Left ventricle myocardium inferior (tissue), 1 donor: ENCODE results near the gene BRI3. TPM values are rescaled to one million over a fixed set of nuclear protein-coding genes. Genes with fewer than 3 reads are reported as not detected.

ENCODE experiments used
- DNase-seq: peaks from one replicate; pipeline ENCODE4 v3.0.0-alpha.2; 2020
- H3K27ac ChIP-seq: fragments of 200-600 bp; replicated peaks from 2 replicates; pipeline ENCODE4 v1.8.0; 2021
- H3K27me3 ChIP-seq: fragments of 200-600 bp; 2 replicates; pipeline ENCODE4 v1.8.0; 2021; ENCODE audit warnings: low read depth
- H3K36me3 ChIP-seq: fragments of 200-600 bp; 2 replicates; pipeline ENCODE4 v1.8.0; 2021
- H3K4me1 ChIP-seq: fragments of 200-600 bp; 2 replicates; pipeline ENCODE4 v1.8.0; 2021
- H3K4me3 ChIP-seq: fragments of 200-600 bp; 2 replicates; pipeline ENCODE4 v1.8.0; 2021; ENCODE audit warnings: mild to moderate bottlenecking, moderate library complexity
- H3K9me3 ChIP-seq: fragments of 200-600 bp; replicated peaks from 2 replicates; pipeline ENCODE4 v1.8.0; 2021
- CTCF ChIP-seq: fragments of 200-600 bp; IDR thresholded peaks from 2 replicates; pipeline ENCODE4 v1.8.0; 2021; ENCODE audit warnings: antibody characterized with exemption, mild to moderate bottlenecking, borderline replicate concordance
- intact Hi-C: fragments of 100-400 bp; cut with micrococcal nuclease; formaldehyde crosslinking; loops from one replicate; pipeline ENCODE4 v1.11.0; 2022
- total RNA-seq: library from RNA; stranded (reverse); fragmentation: NEBNext Ultra II Directional; extraction: Animal tissue kit (Norgen Biotek cat#: 25700); gene quantifications from one replicate; pipeline ENCODE4 v1.2.1, GENCODE V29; 2021
- donor health status: DM: no; HTN: yes; CAD: no; lungs with severe emphysema.

Gene BRI3
- total RNA-seq, 1 donor from 2014 or later, result 201 TPM

GRCh38 chr7:98335411-98335977 is 54.0 kb downstream of the BRI3 start:
- no peaks in the 10 kb centered on the region for H3K27me3 ChIP-seq
- H3K4me3 ChIP-seq, result no peak overlapping the region
- no peaks in the 10 kb centered on the region for H3K4me1 ChIP-seq
- no peak for TF ChIP-seq CTCF
- intact Hi-C loops, result no loop called here
- H3K36me3 ChIP-seq, result no peaks in the 10 kb centered on the region
- H3K27ac ChIP-seq, result no peak overlapping the region
- H3K9me3 ChIP-seq, result peaks cover 14% of the 10 kb centered on the region
- DNase-seq, result no peak

- Histone ChIP-seq H3K9me3 (peaks cover 7% of the 10 kb centered on the region), H3K4me3 (no peak overlapping the region), H3K4me1 (no peaks in the 10 kb centered on the region), H3K27me3 (no peaks in the 10 kb centered on the region), H3K27ac (no peak overlapping the region), H3K36me3 (no peaks in the 10 kb centered on the region)
- no peak for TF ChIP-seq CTCF
- no peak for DNase-seq
- intact Hi-C loops, result no loop called here
Observed at GRCh38 chr7:98338441-98338840, 57.0 kb downstream of the BRI3 start.

- Histone ChIP-seq H3K4me3 (no peak overlapping the region), H3K27ac (no peak overlapping the region), H3K27me3 (no peaks in the 10 kb centered on the region), H3K9me3 (peaks cover 7% of the 10 kb centered on the region), H3K4me1 (no peaks in the 10 kb centered on the region), H3K36me3 (no peaks in the 10 kb centered on the region)
- intact Hi-C loops, result no loop called here
- DNase-seq, result no peak
- TF ChIP-seq CTCF, result no peak
Observed at GRCh38 chr7:98339043-98339442, 57.6 kb downstream of the BRI3 start.

- intact Hi-C loops, result no loop called here
- DNase-seq, result no peak
- H3K4me3 ChIP-seq, result no peak overlapping the region
- H3K27me3 ChIP-seq, result no peaks in the 10 kb centered on the region
- H3K36me3 ChIP-seq, result no peaks in the 10 kb centered on the region
- no peaks in the 10 kb centered on the region for H3K4me1 ChIP-seq
- TF ChIP-seq CTCF, result no peak
- peaks cover 7% of the 10 kb centered on the region for H3K9me3 ChIP-seq
- no peak overlapping the region for H3K27ac ChIP-seq
Observed at GRCh38 chr7:98341106-98341505, 59.6 kb downstream of the BRI3 start.

Other genes starting within 250 kb of the BRI3 start
- 26.9 TPM for gene LMTK2, start 174.8 kb upstream of the BRI3 start, total RNA-seq
- not detected for gene BHLHA15, start 70.2 kb upstream of the BRI3 start, total RNA-seq
- 17.3 TPM for gene TECPR1, start 29.5 kb upstream of the BRI3 start, total RNA-seq
- gene BAIAP2L1, start 119.4 kb downstream of the BRI3 start, total RNA-seq, result 2.1 TPM